Amniotic stem cell (primary cell): ENCODE data around the gene ILKAP.

Experiments used
- DNase-seq: peaks from one replicate; lab custom pipeline; 2025; lab: John Stamatoyannopoulos, UW

The ILKAP gene

GRCh38 chr2:238166391-238167343 lies 36.8 kb downstream of the ILKAP start:
- no peak for DNase-seq

GRCh38 chr2:238165288-238165921 lies 38.1 kb downstream of the ILKAP start:
- DNase-seq, result no peak

- DNase-seq, result no peak
Measured at GRCh38 chr2:238164906-238165287, 38.6 kb downstream of the ILKAP start.

DNA sequence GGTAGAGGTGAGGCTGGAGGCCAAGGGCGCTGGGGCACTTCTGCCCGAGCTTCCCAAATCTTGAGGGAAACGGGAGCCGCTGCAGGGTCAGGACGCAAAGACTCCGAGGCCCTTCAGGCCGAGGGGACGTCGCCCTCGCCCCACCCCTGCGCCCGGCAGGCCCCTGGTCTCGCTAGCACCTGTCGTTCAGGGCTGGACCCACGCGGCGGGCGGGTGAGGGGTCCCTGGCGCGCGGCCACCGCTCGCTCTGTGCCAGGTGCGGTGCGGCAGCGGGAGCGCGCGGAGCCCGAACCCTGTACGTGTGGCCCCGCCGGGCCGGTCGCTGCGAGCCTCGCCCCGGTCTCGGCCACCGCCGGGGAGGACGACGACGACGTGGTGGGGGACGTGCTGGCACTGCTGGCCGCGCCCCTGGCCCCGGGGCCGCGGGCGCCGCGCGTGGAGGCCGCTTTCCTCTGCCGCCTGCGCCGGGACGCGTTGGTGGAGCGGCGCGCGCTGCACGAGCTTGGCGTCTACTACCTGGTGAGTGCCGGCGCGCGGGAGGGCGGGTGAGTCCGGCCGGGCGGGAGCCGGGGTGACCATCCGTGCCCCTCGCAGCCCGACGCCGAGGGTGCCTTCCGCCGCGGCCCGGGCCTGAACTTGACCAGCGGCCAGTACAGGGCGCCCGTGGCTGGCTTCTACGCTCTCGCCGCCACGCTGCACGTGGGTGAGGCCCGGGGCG lies 39.9 kb downstream of the ILKAP start:
- no peak for DNase-seq

GRCh38 chr2:238162846-238163441 lies 40.6 kb downstream of the ILKAP start:
- no peak for DNase-seq

DNA sequence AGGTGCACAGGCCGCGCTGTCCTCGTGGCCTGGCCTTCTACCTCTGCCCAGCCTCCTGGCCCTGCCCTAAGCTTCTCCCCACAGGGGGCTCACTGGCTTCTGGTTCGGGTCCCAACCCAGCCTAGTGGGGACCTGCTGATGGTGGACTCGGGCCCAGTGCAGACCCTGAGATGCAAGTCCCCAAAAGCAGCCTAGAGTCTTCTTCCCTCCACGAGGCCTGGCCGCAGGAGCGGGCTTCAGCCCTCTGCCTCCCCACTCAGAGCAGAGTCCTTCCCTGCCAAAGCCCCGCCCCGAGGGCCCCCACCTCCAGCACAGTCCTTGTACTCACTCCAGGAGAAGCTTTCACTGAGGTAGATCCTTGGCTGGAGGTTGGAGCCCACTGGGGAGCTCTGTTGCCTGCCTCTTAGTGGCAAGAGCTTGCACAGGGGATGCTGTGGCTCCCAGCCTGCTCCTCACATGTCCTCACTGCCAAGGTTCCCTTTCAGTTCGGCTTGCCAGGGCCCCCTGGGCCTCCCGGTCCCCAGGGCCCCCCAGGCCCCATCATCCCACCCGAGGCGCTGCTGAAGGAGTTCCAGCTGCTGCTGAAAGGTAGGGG lies 41.1 kb downstream of the ILKAP start:
- no peak for DNase-seq

GRCh38 chr2:238161291-238162051 lies 42.0 kb downstream of the ILKAP start:
- no peak for DNase-seq

GRCh38 chr2:238160206-238161129 lies 43.0 kb downstream of the ILKAP start:
- DNase-seq, result no peak

DNA sequence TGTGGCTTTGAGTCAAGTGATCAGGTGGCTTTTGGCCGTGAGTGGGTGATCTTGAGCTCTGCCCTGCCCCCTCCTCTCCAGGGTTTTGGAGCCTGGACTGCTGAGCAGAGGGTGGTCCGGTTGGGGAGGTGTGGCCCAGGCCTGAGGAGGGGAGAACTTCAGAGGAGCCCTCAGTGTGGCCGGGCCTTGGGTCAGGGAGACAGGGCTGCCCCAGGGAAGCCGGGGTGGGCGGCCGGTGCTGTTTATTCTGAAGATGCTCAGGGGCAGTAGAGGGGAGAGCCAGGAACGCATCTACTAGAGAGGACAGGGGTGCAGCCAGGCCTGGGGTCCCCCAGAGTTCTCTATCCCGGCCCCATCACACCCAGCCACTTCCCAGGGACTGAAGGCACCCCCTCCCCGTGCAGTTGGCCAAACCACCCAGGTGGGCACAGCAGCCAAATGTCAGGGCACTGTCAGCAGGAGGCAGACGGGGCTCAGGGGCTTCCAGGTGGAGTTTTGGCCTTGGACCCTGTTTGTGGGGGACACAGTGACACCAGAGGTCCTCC lies 43.8 kb downstream of the ILKAP start:
- no peak for DNase-seq

GRCh38 chr2:238159071-238159539 lies 44.4 kb downstream of the ILKAP start:
- DNase-seq, result no peak

- no peak for DNase-seq
Measured at GRCh38 chr2:238158509-238159070, 44.9 kb downstream of the ILKAP start, which contains the start of gene ERFE. ERFE (plus strand) TSS chr2:238158970; CDS start chr2:238159008, 38 bp downstream.

GRCh38 chr2:238158018-238158508 lies 45.4 kb downstream of the ILKAP start:
- DNase-seq, result no peak

DNA sequence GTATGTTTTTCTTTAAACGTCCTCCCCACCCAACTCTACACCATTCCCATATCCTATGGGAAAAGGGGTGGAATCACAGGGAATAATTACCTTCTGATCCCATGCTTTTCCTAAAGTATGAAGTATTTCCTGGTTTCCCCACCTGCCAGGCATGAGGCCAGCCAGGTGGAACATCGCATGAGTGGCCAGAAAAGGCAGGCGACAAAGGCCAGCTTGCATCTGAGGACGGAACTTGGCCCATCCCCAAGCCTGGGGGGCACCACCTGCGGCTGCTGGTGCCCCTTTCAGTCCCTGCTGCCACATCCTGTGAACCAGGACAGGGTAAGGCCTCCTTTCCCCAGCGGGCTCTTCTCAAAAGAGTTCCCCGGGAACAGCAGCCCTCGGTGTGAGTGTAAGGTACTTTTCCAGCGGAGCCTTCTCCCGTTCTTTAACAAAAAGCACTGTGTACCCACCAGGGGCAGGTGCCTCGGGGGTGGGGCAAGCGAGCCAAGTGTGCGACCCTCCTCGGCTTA lies 45.9 kb downstream of the ILKAP start:
- DNase-seq, result no peak

GRCh38 chr2:238155761-238156694 lies 47.5 kb downstream of the ILKAP start:
- no peak for DNase-seq

DNA sequence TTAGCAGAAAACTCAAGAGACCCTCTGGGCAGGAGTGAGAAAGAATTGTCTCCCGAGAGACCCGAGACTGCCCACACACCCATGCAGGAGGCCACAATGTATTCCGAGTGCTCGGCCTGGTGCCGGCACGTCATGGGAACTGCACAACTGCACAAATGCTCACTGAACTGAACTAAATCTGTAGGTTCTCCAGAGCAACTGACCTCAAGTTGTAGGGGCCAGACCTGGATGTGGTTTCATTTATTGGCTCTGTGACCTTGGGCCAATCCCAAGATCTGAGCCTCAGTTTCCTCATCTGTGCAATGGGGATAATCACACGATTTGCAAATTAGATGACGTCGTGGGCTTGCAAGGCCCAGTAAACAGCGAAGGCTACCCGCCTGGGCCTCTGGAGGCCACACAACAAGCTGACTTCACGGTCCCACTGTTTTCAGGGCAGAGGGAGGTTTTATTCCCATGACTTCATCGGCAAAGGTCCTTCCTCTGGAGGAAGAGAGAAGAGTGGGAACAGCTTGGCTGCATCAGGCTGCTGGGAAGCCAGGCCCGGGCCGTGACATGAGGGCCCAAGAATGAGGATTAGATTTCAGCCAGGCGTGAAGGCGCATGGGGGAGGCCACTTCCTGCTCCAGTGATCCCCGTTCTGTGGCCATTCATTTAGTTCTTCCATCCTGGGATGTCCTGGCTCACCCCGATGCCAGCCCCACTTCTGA lies 48.3 kb downstream of the ILKAP start:
- DNase-seq, result peak; percentile 91

GRCh38 chr2:238154570-238154969 lies 48.9 kb downstream of the ILKAP start:
- DNase-seq, result no peak
